Ovary (tissue), 9 donors: Measurements from ENCODE around the gene KANSL1L. TPM values are rescaled to one million over a fixed set of nuclear protein-coding genes. Genes with fewer than 3 reads are reported as not detected.

ENCODE experiments used
- DNase-seq, 5 donors: peaks; one replicate each; pipeline ENCODE4 v3.0.0-alpha.2; 2019 to 2020
- H3K27ac ChIP-seq, 2 donors: fragments of 200-600 bp; one replicate each; pipeline versions ENCODE4 v1.5.1 to v1.8.0; 2019 to 2022
- H3K27me3 ChIP-seq: fragments of 200-600 bp; one replicate; pipeline ENCODE4 v1.8.0; 2022
- H3K36me3 ChIP-seq: fragments of 200-600 bp; sonication (generic); one replicate; pipeline ENCODE4 v1.5.1; 2019
- H3K4me1 ChIP-seq: one replicate; pipeline ENCODE4 v1.8.1; 2013; ENCODE audit warnings: mild to moderate bottlenecking, moderate library complexity; ENCODE audit not compliant: insufficient read depth
- H3K4me3 ChIP-seq: fragments of 200-600 bp; sonication (generic); one replicate; pipeline ENCODE4 v1.5.1; 2017
- H3K9me3 ChIP-seq, 2 donors: fragments of 200-600 bp in 1 of 2; sonication (generic) in 1 of 2; one replicate each; pipeline versions ENCODE4 v1.5.1 to v1.8.1; 2013 to 2019; ENCODE audit warnings: mild to moderate bottlenecking in 1 of 2, moderate library complexity in 1 of 2
- EP300 ChIP-seq: sonication (generic); formaldehyde crosslinking; IDR thresholded peaks from one replicate; pipeline ENCODE4 v1.6.1; 2017; ENCODE audit warnings: antibody characterized with exemption
- POLR2A ChIP-seq: fragments of 450-650 bp; IDR thresholded peaks from one replicate; pipeline ENCODE4 v1.6.1; 2017; ENCODE audit warnings: antibody characterized with exemption, mild to moderate bottlenecking, moderate library complexity
- WGBS, 3 donors: extraction: QIAGEN DNeasy Blood & Tissue Kit in 1 of 3; methylation state at CpG; one replicate each; pipeline versions ENCODE4 v1.1.5 to v1.1.7; 2013 to 2017; 5-methylcytosine and 5-hydroxymethylcytosine counted together
- intact Hi-C, 4 donors: fragments of 100-400 bp; cut with DNase I; formaldehyde crosslinking; loops; one replicate each; pipeline versions ENCODE4 v1.11.0 to v1.15.1; 2022 to 2023
- polyA plus RNA-seq, 2 donors: library from polyadenylated mRNA; stranded (reverse); fragments of 200-250 nt in 1 of 2; fragments of 350-450 nt in 1 of 2; fragmentation: Illumina TruSeq in 1 of 2; extraction: RNeasy Lipid Tissue Mini Kit (QIAGEN cat#74804) in 1 of 2; gene quantifications; one replicate each; pipeline ENCODE4 v1.2.3, GENCODE V29; 2013 to 2014
- total RNA-seq, 7 donors: library from RNA; depleted of rRNA in 2 of 7; stranded (reverse); fragments of >200 nt in 2 of 7; fragmentation: NEBNext Ultra II Directional in 3 of 7; extraction: Animal tissue kit (Norgen Biotek cat#: 25700) in 3 of 7; gene quantifications; one replicate each; pipeline versions ENCODE4 v1.1.0 to v1.2.4, GENCODE V29; 2016 to 2023
- TF ChIP-seq, protein P1 (sequence below), 3 donors: fragments of 450-650 bp in 2 of 3; fragments of 200-600 bp in 1 of 3; IDR thresholded peaks; one replicate each; pipeline versions ENCODE4 v1.5.1 to v1.8.0; 2016 to 2022; ENCODE audit warnings: antibody characterized with exemption in 3 of 3, mild to moderate bottlenecking in 1 of 3
- donor health status: DM: no; HTN: no; CAD: no; lungs with moderate emphysema.
- donor health status: DM: no; HTN: no; CAD: no.
- donor health status: Bipolar disorder and iron deficiency.
- donor health status: DM: yes; HTN: yes; CAD: no.
- donor health status: DM: no; HTN: no; CAD: no.
- donor health status: DM: yes; HTN: yes; CAD: no.

Gene KANSL1L
- total and polyA plus RNA-seq, 9 donors = 20.5 to 47.1 (median 36.1) TPM

GRCh38 chr2:210086930-210087329 lies 84.3 kb downstream of the KANSL1L start:
- TF ChIP-seq, protein P1, sequence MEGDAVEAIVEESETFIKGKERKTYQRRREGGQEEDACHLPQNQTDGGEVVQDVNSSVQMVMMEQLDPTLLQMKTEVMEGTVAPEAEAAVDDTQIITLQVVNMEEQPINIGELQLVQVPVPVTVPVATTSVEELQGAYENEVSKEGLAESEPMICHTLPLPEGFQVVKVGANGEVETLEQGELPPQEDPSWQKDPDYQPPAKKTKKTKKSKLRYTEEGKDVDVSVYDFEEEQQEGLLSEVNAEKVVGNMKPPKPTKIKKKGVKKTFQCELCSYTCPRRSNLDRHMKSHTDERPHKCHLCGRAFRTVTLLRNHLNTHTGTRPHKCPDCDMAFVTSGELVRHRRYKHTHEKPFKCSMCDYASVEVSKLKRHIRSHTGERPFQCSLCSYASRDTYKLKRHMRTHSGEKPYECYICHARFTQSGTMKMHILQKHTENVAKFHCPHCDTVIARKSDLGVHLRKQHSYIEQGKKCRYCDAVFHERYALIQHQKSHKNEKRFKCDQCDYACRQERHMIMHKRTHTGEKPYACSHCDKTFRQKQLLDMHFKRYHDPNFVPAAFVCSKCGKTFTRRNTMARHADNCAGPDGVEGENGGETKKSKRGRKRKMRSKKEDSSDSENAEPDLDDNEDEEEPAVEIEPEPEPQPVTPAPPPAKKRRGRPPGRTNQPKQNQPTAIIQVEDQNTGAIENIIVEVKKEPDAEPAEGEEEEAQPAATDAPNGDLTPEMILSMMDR (IDR thresholded peaks at IDR 0.05) = no peak
- TF ChIP-seq POLR2A (no peak), EP300 (no peak)
- WGBS, 3 donors = 37 to 42% (median 42%) methylated on average over 2 of the region's 2 CpGs
- no peaks in the 10 kb centered on the region for H3K36me3 ChIP-seq
- no peaks in the 10 kb centered on the region for H3K4me1 ChIP-seq
- H3K9me3 ChIP-seq = no peaks in the 10 kb centered on the region
- intact Hi-C loops = no loop called here
- no peak overlapping the region for H3K27ac ChIP-seq
- H3K4me3 ChIP-seq = no peak overlapping the region
- no peaks in the 10 kb centered on the region for H3K27me3 ChIP-seq
- DNase-seq = no peak

- 24 to 39% (median 29%) methylated on average over 1 of the region's 1 CpG for WGBS, 3 donors
- intact Hi-C loops = no loop called here
- Histone ChIP-seq H3K27me3 (no peaks in the 10 kb centered on the region), H3K27ac (no peak overlapping the region), H3K36me3 (no peaks in the 10 kb centered on the region), H3K9me3 (no peaks in the 10 kb centered on the region), H3K4me1 (no peaks in the 10 kb centered on the region), H3K4me3 (no peak overlapping the region)
- DNase-seq = no peak
- TF ChIP-seq, protein P1 (IDR thresholded peaks at IDR 0.05) = no peak
Measured at GRCh38 chr2:210086292-210086691, 84.9 kb downstream of the KANSL1L start.

GRCh38 chr2:210072922-210073509 lies 98.2 kb downstream of the KANSL1L start:
- 4 to 8% (median 5%) methylated on average over 2 of the region's 2 CpGs for WGBS, 3 donors

GRCh38 chr2:210072493-210072892 lies 98.7 kb downstream of the KANSL1L start:
- no peak overlapping the region for H3K4me3 ChIP-seq
- no peaks in the 10 kb centered on the region for H3K4me1 ChIP-seq
- no peaks in the 10 kb centered on the region for H3K36me3 ChIP-seq
- no peaks in the 10 kb centered on the region for H3K9me3 ChIP-seq
- H3K27ac ChIP-seq = no peak overlapping the region
- intact Hi-C loops = no loop called here
- DNase-seq = no peak
- TF ChIP-seq, protein P1 (IDR thresholded peaks at IDR 0.05) = no peak
- no peak for TF ChIP-seq POLR2A
- no peak for TF ChIP-seq EP300
- peaks cover 2% of the 10 kb centered on the region for H3K27me3 ChIP-seq
- 87 to 90% (median 90%) methylated on average over 5 of the region's 5 CpGs for WGBS, 3 donors

More at GRCh38 chr2:210072922-210073509, 98.2 kb downstream of the KANSL1L start:
- Histone ChIP-seq H3K36me3 (no peaks in the 10 kb centered on the region), H3K4me3 (no peak overlapping the region), H3K27ac (no peak overlapping the region), H3K9me3 (no peaks in the 10 kb centered on the region), H3K4me1 (no peaks in the 10 kb centered on the region), H3K27me3 (peaks cover 2% of the 10 kb centered on the region)
- intact Hi-C loops = no loop called here
- DNase-seq = no peak
- no peak for TF ChIP-seq POLR2A
- TF ChIP-seq, protein P1 (IDR thresholded peaks at IDR 0.05) = peak in 2 of 3 donors; percentile 22 to 41
